Activated CD4-positive, alpha-beta T cell treated with anti-CD3 and anti-CD28 coated beads, Interleukin-2, amount 50 U/mL, for 4 hours (primary cell): ENCODE results near the gene MAFF.
A peak's percentile ranks its signal among the peaks of the same experiment; 100 is the strongest.
"Not testable (repeated sequence)": the region's sequence is repeated elsewhere in the genome, so short reads cannot be mapped to it uniquely, and the experiment has no call there.

Experiments
- DNase-seq, 2 experiments: peaks; one replicate each; pipeline ENCODE4 v3.0.0-alpha.2; 2020

MAFF gene

DNA sequence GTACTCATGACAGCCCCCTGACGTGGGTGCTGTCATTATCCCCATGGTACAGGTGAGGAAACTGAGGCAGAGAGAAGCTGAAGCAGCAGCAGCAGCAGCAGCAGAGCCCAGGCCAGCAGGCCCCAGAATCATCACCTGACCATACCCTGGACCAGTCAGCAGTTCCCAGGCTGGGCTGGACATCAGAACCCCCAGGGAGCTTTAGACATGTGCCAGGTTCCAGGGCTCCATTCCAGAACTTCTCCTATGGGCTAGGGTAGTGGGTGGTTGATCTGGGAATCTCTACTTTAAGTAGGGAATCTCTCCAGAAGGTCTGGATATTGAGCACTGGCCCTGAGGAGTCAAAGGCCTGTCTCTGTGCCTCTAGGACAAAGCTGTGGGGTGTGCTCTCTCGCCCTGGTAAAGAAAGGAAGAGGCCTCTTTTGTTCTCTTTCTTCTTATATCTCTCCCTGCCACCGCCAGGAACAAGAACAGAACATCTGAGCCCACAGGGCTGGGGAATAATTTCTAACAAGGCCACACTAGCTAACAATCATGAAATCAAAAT lies 26.6 kb downstream of the MAFF start:
- no peak for DNase-seq

DNA sequence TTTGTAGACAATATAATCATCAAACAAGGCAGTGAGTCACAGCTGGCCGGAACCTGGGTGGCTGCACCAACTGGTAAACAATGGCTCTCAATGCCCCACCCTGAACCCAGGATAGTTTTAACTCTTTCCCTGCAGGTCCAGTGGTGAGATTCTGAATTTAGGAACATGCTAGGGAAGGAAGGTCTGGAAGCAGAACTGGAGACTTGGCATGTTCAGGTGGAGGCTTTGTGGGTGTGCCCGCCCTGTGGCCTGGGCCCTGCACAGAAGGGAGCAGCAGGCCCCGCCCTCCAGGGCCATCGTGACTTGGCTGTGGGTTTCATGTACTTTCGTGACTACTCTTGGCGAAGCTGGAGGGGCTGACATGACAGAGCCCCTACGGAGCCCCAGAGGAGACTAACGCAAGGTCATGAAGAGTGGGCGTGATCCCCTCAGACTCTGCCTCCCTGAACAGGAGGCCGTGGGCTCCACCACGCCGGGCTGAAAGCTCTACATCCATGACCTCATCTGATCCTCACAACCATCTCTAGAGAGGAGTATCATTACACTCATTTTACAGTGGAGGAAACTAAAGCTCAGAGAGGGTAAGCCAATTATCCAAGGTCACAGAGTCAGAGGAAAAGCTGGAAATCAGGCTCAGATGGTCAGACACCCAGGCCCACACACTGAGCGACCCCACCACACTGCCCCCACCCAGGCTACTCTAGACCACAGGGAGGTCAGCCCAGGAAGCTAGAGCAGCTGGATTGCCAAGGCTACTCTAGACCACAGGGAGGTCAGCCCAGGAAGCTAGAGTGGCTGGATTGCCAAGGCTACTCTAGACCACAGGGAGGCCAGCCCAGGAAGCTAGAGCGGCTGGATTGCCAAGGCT lies 27.3 kb downstream of the MAFF start:
- no peak for DNase-seq

GRCh38 chr22:38230108-38230825 lies 28.5 kb downstream of the MAFF start:
- DNase-seq: peak; percentile 36 to 40

- DNase-seq: no peak
Measured at GRCh38 chr22:38230916-38231315, 29.1 kb downstream of the MAFF start.

DNA sequence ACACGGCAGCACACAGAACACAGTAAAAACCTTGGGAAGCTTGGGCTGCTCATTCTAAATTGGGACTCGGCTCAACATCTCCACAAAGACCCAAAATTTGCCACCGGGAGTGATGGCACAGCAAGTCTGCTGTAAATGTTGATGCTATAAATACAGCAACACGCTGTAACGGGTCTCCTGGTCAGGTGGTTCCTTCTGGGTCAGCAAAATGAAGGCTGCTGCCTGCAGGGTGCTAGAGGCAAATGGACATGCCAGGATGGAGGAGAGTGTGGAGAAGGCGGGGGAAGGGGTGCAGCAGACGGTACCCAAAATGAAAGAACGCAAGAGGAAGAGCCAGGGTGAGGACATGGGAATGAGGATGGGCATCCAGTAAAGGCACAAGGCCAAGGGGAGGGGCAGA lies 30.4 kb downstream of the MAFF start:
- DNase-seq: no peak

GRCh38 chr22:38233427-38233826 lies 31.6 kb downstream of the MAFF start:
- no peak for DNase-seq

GRCh38 chr22:38233856-38234255 lies 32.1 kb downstream of the MAFF start:
- not testable (repeated sequence) for DNase-seq

- DNase-seq: no peak
Measured at GRCh38 chr22:38235240-38235850, 33.6 kb downstream of the MAFF start.

DNA sequence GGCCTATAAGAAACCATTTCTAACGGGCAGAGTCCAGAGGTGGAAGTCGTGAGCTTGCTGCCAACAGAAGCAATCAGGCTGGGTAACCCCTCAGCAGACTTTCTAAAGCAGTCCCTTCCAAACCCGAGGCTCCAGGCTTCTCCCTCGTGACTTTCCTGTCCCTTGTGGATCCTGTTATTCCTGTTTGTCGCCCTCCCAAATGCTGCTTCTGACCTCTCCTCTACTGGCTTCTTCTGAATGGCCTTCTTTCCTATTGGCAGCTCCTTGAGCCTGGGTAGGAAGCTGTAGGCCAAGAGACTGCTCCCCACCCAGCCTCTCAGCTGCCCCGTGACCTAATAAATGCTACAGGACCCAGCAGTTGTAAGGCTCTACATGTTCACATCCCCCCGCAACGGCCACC lies 35.0 kb downstream of the MAFF start:
- DNase-seq: no peak

DNA sequence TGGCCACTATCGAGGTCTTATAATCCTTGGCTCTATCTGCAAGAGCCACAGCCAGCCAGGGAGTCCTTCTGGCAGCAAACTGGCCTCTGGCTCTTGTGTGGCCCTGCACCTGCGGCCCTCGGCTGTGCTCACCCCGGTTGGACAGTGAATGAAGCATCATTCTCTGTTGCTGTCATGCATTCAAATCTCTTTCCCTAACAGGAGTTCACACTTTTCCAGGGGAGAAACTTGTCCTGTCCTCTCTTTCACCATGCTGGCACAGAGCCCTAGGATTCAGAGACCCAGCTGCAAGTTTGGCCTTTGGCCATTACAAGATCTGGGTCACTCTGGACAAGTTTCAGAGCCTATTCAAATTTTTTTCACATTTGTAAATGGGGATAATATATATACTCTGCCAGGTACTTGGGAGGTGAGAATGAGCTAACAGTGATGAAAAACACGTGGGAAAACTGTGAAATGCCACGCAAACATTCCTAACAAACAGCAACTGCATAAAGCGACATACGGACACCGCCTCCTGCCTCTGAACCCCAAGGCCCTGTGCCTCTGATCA lies 36.8 kb downstream of the MAFF start:
- no peak for DNase-seq

DNA sequence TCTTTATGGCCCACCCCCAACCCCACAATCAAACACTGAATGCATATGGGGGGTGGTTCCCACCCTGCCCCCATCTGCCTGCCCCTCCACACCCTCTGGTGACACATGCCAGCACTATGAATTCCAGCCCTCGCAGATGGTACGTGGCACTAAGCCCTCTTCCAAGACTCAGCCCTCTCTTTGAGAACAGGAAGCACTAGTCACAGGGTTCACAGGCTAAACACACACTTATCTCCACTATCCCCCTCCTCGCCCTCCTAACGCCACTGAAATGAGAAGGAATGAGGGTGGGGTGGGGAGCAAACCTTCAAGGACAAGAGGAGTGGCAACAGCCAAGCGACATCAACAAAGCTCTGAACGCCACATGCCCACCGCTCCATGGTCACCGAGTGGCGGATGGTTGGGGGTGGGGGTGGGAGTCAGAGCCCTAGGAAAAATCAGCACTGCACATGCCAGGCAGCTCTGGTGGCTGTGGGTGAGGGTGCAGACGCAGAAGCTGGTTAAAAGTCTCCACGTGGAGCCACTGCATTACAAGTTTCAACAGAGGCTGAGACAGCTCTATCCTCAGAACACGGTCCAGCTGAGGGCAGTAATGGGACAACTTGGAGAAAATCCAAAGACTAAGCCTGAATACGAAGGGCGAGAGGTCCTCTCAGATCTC lies 37.4 kb downstream of the MAFF start:
- no peak for DNase-seq

DNA sequence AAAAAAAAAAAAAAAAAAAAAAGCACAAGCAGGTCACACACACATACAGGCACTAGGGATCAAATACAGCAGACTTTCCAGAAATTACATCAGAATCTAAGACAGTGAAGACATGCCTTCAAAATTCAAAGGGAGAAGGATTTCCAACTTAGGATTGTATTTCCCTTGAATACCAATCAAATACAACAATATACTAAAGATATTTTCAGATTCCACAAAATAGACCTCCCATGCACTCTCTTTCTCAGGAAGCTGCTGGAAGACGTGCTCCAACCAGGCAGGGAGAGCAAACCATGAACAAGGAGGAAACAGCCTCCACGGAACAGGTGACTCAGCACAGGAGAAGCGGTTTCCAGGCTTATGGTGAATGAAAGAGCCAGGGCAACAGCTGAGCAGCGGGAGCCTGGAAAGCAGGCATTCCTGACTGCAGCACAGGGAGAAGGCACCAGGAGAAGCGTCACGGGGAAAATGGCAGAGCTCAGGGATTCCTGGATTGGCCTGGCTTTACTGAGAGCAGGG lies 39.0 kb downstream of the MAFF start:
- no peak for DNase-seq

GRCh38 chr22:38243007-38243765 lies 41.4 kb downstream of the MAFF start:
- no peak for DNase-seq

GRCh38 chr22:38244106-38244505 lies 42.3 kb downstream of the MAFF start:
- no peak for DNase-seq

- DNase-seq: no peak
Measured at GRCh38 chr22:38246046-38246658, 44.4 kb downstream of the MAFF start.

GRCh38 chr22:38246692-38247091 lies 44.9 kb downstream of the MAFF start:
- DNase-seq: no peak

GRCh38 chr22:38247713-38248112 lies 45.9 kb downstream of the MAFF start:
- no peak for DNase-seq

DNA sequence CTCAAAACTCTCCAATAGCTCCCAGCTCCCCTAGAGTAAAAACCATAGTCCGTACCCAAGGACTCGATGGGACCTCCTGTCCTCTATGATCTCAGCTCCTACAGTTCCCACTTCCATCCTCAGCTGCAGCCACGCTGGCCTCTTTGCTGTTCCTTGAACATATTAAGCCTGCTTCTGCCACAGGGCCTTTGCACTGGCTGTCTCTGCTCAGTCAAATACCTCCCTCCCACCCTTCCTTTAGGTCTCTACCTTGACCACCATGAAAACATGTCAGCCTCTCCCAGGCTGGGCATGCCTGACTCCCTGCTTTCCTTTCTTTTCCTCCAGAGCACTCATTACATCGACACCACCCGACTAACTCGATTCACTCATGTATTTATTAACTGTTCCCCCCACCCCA lies 46.5 kb downstream of the MAFF start:
- DNase-seq: no peak

- no peak for DNase-seq
Measured at GRCh38 chr22:38249301-38249700, 47.5 kb downstream of the MAFF start.

DNA sequence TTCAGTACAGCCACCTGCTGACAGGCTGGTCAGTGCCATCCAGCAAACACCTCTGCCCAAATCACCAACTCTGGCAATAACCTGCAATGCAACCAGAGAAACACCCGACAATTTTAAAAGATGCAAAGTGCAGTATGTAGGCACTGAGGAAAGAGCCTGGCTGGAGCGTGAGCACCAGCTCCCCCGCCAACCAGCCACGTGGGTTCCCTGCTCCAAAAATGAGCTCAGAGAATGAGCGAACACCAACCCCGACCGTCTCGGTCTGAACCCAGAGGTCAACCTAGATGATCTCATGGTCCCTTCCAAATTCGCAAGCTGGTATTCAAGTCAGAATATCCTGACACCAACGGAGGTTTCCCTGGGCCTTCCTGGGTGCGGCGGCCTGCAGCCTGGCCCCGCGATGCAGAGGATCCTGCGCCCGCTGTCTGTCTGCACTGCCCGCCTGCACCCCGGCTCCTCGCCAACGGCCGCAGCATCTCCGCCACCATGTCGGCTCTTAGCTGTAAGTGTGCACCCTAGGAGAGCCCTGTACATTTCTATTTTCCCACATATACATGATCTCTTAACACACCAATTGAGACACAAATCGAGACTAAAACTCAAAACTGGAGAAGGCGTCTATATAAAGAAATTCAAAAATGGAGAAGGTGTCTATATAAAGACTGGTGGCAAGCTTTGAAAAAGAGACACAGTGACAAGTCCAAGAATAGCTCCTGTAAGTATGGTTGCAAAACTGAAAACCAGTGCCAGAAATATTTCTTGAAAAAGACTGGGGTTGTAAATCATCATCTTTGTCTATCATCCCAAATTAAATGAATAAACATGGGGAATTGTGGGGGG lies 48.2 kb downstream of the MAFF start:
- no peak for DNase-seq
